ENCODE results near the gene PITHD1. TPM values are rescaled to one million over a fixed set of nuclear protein-coding genes. Genes with fewer than 3 reads are reported as not detected.

The PITHD1 gene
- total RNA-seq, 6 donors from 2014 or later = 29.5 to 57.0 (median 45.1) TPM

GRCh38 chr1:23788695-23789094, 10.5 kb downstream of the PITHD1 start:
- Histone ChIP-seq H3K4me1 (peaks cover 25 to 30% (median 28%) of the 10 kb centered on the region in 4 donors), H3K27me3 (no peaks in the 10 kb centered on the region), H3K4me3 (no peak overlapping the region), H3K36me3 (peaks cover 17 to 58% (median 31%) of the 10 kb centered on the region in 4 donors), H3K27ac (no peak overlapping the region), H3K9me3 (no peaks in the 10 kb centered on the region)
- ATAC-seq (ENCODE audit: low FRiP score in 2 of 2) (no peak), DNase-seq (no peak)
- no peak for TF ChIP-seq POLR2A (IDR thresholded peaks at IDR 0.05)
- TF ChIP-seq CTCF (IDR thresholded peaks at IDR 0.05) = no peak
- TF ChIP-seq EP300 (IDR thresholded peaks at IDR 0.05) = no peak
- no peak for TF ChIP-seq POLR2AphosphoS5 (IDR thresholded peaks at IDR 0.05)
- WGBS, 2 donors = 88 to 94% methylated on average over 3 of the region's 3 CpGs

GRCh38 chr1:23790696-23791515, 12.7 kb downstream of the PITHD1 start, which contains the start of gene LYPLA2:
TSS of gene LYPLA2 (plus strand) at chr1:23791145. CDS start at chr1:23792683, 1,538 bp downstream.
- H3K36me3 ChIP-seq = peaks cover 23 to 56% (median 38%) of the 10 kb centered on the region in 4 donors
- 0 to 2% methylated on average over 21 to 41 of the region's 47 CpGs for WGBS, 2 donors
- ATAC-seq (ENCODE audit: low FRiP score in 2 of 2) = peak; percentile 91 to 95

DNA sequence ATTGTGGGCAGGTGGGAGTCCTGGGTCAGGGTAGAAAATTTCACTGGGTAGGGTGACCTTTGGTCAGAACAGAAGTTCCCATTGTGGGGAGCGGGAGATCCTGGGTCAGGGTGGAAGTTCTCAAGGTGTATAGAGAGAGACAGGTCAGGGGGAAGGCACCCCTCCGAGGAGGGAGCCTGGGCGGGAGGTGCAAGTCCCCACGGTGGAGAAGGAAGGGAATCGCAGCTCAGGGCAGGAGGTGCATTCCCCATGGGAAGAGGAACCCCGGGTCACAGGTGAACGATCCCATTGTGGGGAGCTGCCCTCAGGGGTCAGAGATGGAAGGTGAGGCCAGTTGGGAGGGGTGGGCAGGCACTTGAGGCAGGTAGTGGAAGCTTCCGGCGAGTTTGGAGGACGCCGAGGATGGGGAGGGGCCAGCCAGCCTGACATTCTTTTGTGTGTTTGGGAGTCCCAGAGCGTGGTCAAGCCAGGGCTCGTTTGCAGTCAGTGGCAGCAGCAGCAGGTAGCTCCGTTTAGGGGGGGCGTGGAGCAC, 13.4 kb downstream of the PITHD1 start:
- TF ChIP-seq POLR2AphosphoS5 (IDR thresholded peaks at IDR 0.05) (no peak), CTCF (IDR thresholded peaks at IDR 0.05) (no peak), EP300 (IDR thresholded peaks at IDR 0.05) (no peak), POLR2A (IDR thresholded peaks at IDR 0.05) (no peak)
- Histone ChIP-seq H3K4me3 (peak overlapping the region; percentile 58 to 89 (median 78)), H3K27ac (peak overlapping the region; percentile 64 to 88 (median 83)), H3K9me3 (no peaks in the 10 kb centered on the region), H3K36me3 (peaks cover 23 to 56% (median 40%) of the 10 kb centered on the region in 4 donors), H3K4me1 (peaks cover 26 to 38% (median 32%) of the 10 kb centered on the region in 4 donors), H3K27me3 (no peaks in the 10 kb centered on the region)
- DNase-seq (peak in 1 of 2 donors; percentile 65), ATAC-seq (ENCODE audit: low FRiP score in 2 of 2) (peak; percentile 31 to 33)
- WGBS, 2 donors = 4 to 6% methylated on average over 12 to 15 of the region's 15 CpGs

More at GRCh38 chr1:23790696-23791515, 12.7 kb downstream of the PITHD1 start, which contains the start of gene LYPLA2:
- peaks cover 26 to 33% (median 31%) of the 10 kb centered on the region in 4 donors for H3K4me1 ChIP-seq
- peak; percentile 96 to 97 for DNase-seq
- TF ChIP-seq CTCF (IDR thresholded peaks at IDR 0.05) (no peak), POLR2AphosphoS5 (IDR thresholded peaks at IDR 0.05) (peak; percentile 83 to 90), POLR2A (IDR thresholded peaks at IDR 0.05) (peak in 3 of 4 donors; percentile 28 to 62 (median 40)), EP300 (IDR thresholded peaks at IDR 0.05) (no peak)
- H3K9me3 ChIP-seq = no peaks in the 10 kb centered on the region
- peak within 1 kb of the TSS; percentile 64 to 88 (median 83) for H3K27ac ChIP-seq
- no peaks in the 10 kb centered on the region for H3K27me3 ChIP-seq
- H3K4me3 ChIP-seq = peak within 1 kb of the TSS; percentile 58 to 89 (median 78)

GRCh38 chr1:23792151-23792945, 14.1 kb downstream of the PITHD1 start:
- Histone ChIP-seq H3K4me1 (peaks cover 26 to 45% (median 32%) of the 10 kb centered on the region in 4 donors), H3K27ac (peak overlapping the region in 3 of 4 donors; percentile 81 to 88 (median 85)), H3K9me3 (no peaks in the 10 kb centered on the region), H3K27me3 (no peaks in the 10 kb centered on the region), H3K36me3 (peaks cover 16 to 56% (median 41%) of the 10 kb centered on the region in 4 donors), H3K4me3 (peak overlapping the region; percentile 58 to 89 (median 78))
- TF ChIP-seq CTCF (IDR thresholded peaks at IDR 0.05) (no peak), POLR2A (IDR thresholded peaks at IDR 0.05) (no peak), POLR2AphosphoS5 (IDR thresholded peaks at IDR 0.05) (no peak), EP300 (IDR thresholded peaks at IDR 0.05) (no peak)
- ATAC-seq (ENCODE audit: low FRiP score in 2 of 2) (no peak), DNase-seq (peak in 1 of 2 donors; percentile 70)
- 51 to 76% methylated on average over 7 to 19 of the region's 19 CpGs for WGBS, 2 donors

Measured in upper lobe of left lung (tissue), 6 donors.